HepG2 (cell line): ENCODE data around the gene OBI1. TPM values are rescaled to one million over a fixed set of nuclear protein-coding genes. Genes with fewer than 3 reads are reported as not detected.

Experiments used
- ATAC-seq: fragments of 200-7000 bp; cut with Tn5 transposase; 3 replicates; pipeline ENCODE4 v1.9.1; 2020; ENCODE audit warnings: mild to moderate bottlenecking, moderate library complexity
- BruUV-seq: library from RNA; stranded (reverse); fragments of 400-500 nt; replicated peaks from 2 replicates; lab custom pipeline; 2021; lab: Mats Ljungman, UMichigan
- CTCF ChIA-PET: fragments of 300-600 bp; formaldehyde crosslinking; extraction: SDS; loops from one replicate; lab custom pipeline; 2021; ENCODE audit warnings: low total read pairs, inconsistent platforms, low intra/inter-chr PET ratio; lab: Yijun Ruan, JAX
- POLR2A ChIA-PET: fragments of 350-600 bp; sonication (Branson Sonifier 250); formaldehyde crosslinking; loops from one replicate; lab custom pipeline; 2020; ENCODE audit warnings: antibody characterized with exemption, inconsistent platforms; lab: Yijun Ruan, JAX
- DNase-seq: peaks from one replicate; pipeline ENCODE4 v3.0.0-alpha.2; 2015; ENCODE audit warnings: low spot score
- FAIRE-seq: peaks from 3 replicates; lab custom pipeline; 2011; peaks lifted over from hg19 to GRCh38; lab: Jason Lieb, UNC
- H2AFZ ChIP-seq: one replicate; pipeline ENCODE4 v1.6.1; 2011; ENCODE audit warnings: low read length, inconsistent platforms
- H3K27ac ChIP-seq: fragments of 300-600 bp; 3 replicates; pipeline ENCODE4 v1.8.0; 2011; ENCODE audit warnings: mixed run types, mild to moderate bottlenecking, mixed read lengths, low read length, inconsistent platforms; ENCODE audit not compliant: insufficient read depth; ENCODE audit errors: extremely low read length
- H3K27me3 ChIP-seq, 2 experiments: fragments of 200-600 bp in 1 of 2; 2 replicates in 1 of 2; 3 replicates in 1 of 2; pipeline versions ENCODE4 v1.6.0 to v1.8.0; 2011; ENCODE audit warnings: low read length in 2 of 2, mild to moderate bottlenecking in 2 of 2, moderate library complexity in 2 of 2, inconsistent platforms in 1 of 2; ENCODE audit not compliant: insufficient read depth in 2 of 2, control insufficient read depth in 1 of 2
- H3K36me3 ChIP-seq, 2 experiments: fragments of 200-600 bp in 1 of 2; replicated peaks in 1 of 2; 2 replicates in 1 of 2; 3 replicates in 1 of 2; pipeline versions ENCODE4 v1.5.1 to v1.8.0; 2011; ENCODE audit warnings: low read length in 2 of 2, inconsistent platforms in 1 of 2; ENCODE audit not compliant: insufficient read depth in 2 of 2, control insufficient read depth in 1 of 2
- H3K4me1 ChIP-seq: 2 replicates; pipeline ENCODE4 v1.5.1; 2012; ENCODE audit warnings: low read length, inconsistent platforms; ENCODE audit not compliant: insufficient read depth
- H3K4me2 ChIP-seq: 2 replicates; pipeline ENCODE4 v1.6.0; 2011; ENCODE audit warnings: low read depth, low read length, inconsistent platforms
- H3K4me3 ChIP-seq, 3 experiments: fragments of 200-600 bp in 1 of 3; sonication (generic), shearing (Covaris generic) in 1 of 3; replicated peaks in 1 of 3; 2 replicates each; pipeline ENCODE4 v1.5.1; 2011 to 2016; ENCODE audit warnings: low read length in 3 of 3, inconsistent platforms in 2 of 3, low read depth in 2 of 3, mild to moderate bottlenecking in 2 of 3, control low read depth in 1 of 3, mixed read lengths in 1 of 3; ENCODE audit not compliant: insufficient read depth in 1 of 3
- H3K79me2 ChIP-seq: one replicate; pipeline ENCODE4 v1.6.1; 2011; ENCODE audit warnings: low read length, inconsistent platforms; ENCODE audit not compliant: insufficient read depth
- H3K9ac ChIP-seq: 2 replicates; pipeline ENCODE4 v1.6.0; 2011; ENCODE audit warnings: mild to moderate bottlenecking, low read depth, low read length, inconsistent platforms; ENCODE audit not compliant: insufficient read depth
- H3K9me3 ChIP-seq: 2 replicates; pipeline ENCODE4 v1.5.1; 2012; ENCODE audit warnings: mild to moderate bottlenecking, low read length
- H4K20me1 ChIP-seq: 2 replicates; pipeline ENCODE4 v1.6.0; 2011; ENCODE audit warnings: inconsistent platforms, mild to moderate bottlenecking, low read length, moderate library complexity; ENCODE audit not compliant: insufficient read depth
- AGO1 ChIP-seq: fragments of 200-400 bp; formaldehyde crosslinking; IDR thresholded peaks from 2 replicates; pipeline ENCODE4 v1.6.1; 2017; ENCODE audit warnings: mild to moderate bottlenecking, low read depth, low read length, moderate library complexity; ENCODE audit not compliant: poor library complexity, severe bottlenecking
- BORCS8-MEF2B ChIP-seq: sonication (generic); formaldehyde crosslinking; IDR thresholded peaks from 2 replicates; pipeline ENCODE4 v1.8.0; 2022; ENCODE audit warnings: mild to moderate bottlenecking, missing genetic modification reagents
- FOXA1 ChIP-seq, 2 experiments: fragments of 450-650 bp in 1 of 2; sonication (generic) in 1 of 2; formaldehyde crosslinking in 1 of 2; IDR thresholded peaks; 2 replicates each; pipeline versions ENCODE4 v1.4.0 to v1.6.1; 2016 to 2020; ENCODE audit warnings: missing genetic modification reagents in 1 of 2
- HMGXB3 ChIP-seq: sonication (generic); formaldehyde crosslinking; IDR thresholded peaks from 2 replicates; pipeline ENCODE4 v1.4.0; 2020; ENCODE audit warnings: missing genetic modification reagents, borderline replicate concordance
- NR1H2 ChIP-seq: sonication (generic); formaldehyde crosslinking; IDR thresholded peaks from 2 replicates; pipeline ENCODE4 v1.8.1; 2022; ENCODE audit warnings: low read depth, missing genetic modification reagents, borderline replicate concordance
- REXO4 ChIP-seq: sonication (generic); formaldehyde crosslinking; IDR thresholded peaks from 2 replicates; pipeline ENCODE4 v1.8.0; 2022; ENCODE audit warnings: missing genetic modification reagents, mild to moderate bottlenecking, borderline replicate concordance
- SCMH1 ChIP-seq: sonication (generic); formaldehyde crosslinking; IDR thresholded peaks from 2 replicates; pipeline ENCODE4 v1.9.0; 2021; ENCODE audit warnings: missing genetic modification reagents, mild to moderate bottlenecking, borderline replicate concordance
- TFDP2 ChIP-seq: sonication (generic); formaldehyde crosslinking; IDR thresholded peaks from 2 replicates; pipeline ENCODE4 v1.4.0; 2020; ENCODE audit warnings: missing genetic modification reagents
- THYN1 ChIP-seq: sonication (generic); formaldehyde crosslinking; IDR thresholded peaks from 2 replicates; pipeline ENCODE4 v1.8.1; 2023; ENCODE audit warnings: low read depth, mild to moderate bottlenecking, moderate library complexity, missing genetic modification reagents, borderline replicate concordance
- ZNF160 ChIP-seq: sonication (generic); formaldehyde crosslinking; IDR thresholded peaks from 2 replicates; pipeline ENCODE4 v1.8.0; 2022; ENCODE audit warnings: mild to moderate bottlenecking, inconsistent platforms, missing genetic modification reagents
- ZNF780A ChIP-seq: sonication (generic); formaldehyde crosslinking; IDR thresholded peaks from 2 replicates; pipeline ENCODE4 v1.8.0; 2022; ENCODE audit warnings: mild to moderate bottlenecking, missing genetic modification reagents, moderate library complexity
- ZNF83 ChIP-seq: sonication (generic); formaldehyde crosslinking; IDR thresholded peaks from 2 replicates; pipeline ENCODE4 v1.4.0; 2020; ENCODE audit warnings: missing genetic modification reagents, mild to moderate bottlenecking, borderline replicate concordance
- WGBS: methylation state at CpG from one replicate; pipeline ENCODE4 v1.1.6; 2017; ENCODE audit warnings: low lambda C conversion rate; 5-methylcytosine and 5-hydroxymethylcytosine counted together
- in situ Hi-C: cut with HindIII; loops from 2 replicates; pipeline ENCODE4 v1.10.0; 2017; ENCODE audit warnings: low pct_unique_long_range_greater_than_20kb; ENCODE audit not compliant: extremely low pct_ligation_motif_present
- intact Hi-C: fragments of 100-400 bp; cut with micrococcal nuclease; formaldehyde crosslinking; loops from one replicate; pipeline ENCODE4 v1.10.0; 2022; ENCODE audit not compliant: unreplicated experiment
- polyA plus RNA-seq, 8 experiments: library from polyadenylated mRNA; depleted of rRNA in 3 of 8; stranded (reverse) in 7 of 8; unstranded in 1 of 8; fragments of >200 nt; fragmentation: Illumina TruSeq in 4 of 8; extraction: Trizol in 4 of 8; gene quantifications; 2 replicates each; pipeline versions ENCODE4 v1.2.1 to v1.2.3, GENCODE V29; 2011 to 2016; ENCODE audit warnings: low read depth in 4 of 8, missing spikeins in 1 of 8, mixed read lengths in 1 of 8; ENCODE audit not compliant: insufficient read depth in 1 of 8
- total RNA-seq, 5 experiments: library from RNA; depleted of rRNA; stranded (reverse); fragments of >200 nt; fragmentation: Illumina TruSeq; extraction: Trizol; gene quantifications; 2 replicates each; pipeline ENCODE4 v1.2.3, GENCODE V29; 2016; ENCODE audit warnings: low read depth in 1 of 5

OBI1 gene
- total and polyA plus RNA-seq, 2 of the 13 experiments (the other 11 are each of a cell fraction or from before 2014, with no cell fraction given), result 7.8 to 23.5 TPM

GRCh38 chr13:78675112-78675511 lies 16.2 kb upstream of the OBI1 start (continued):
- no peak for TF ChIP-seq NR1H2 (CRISPR knock-in tag)
- TF ChIP-seq, all 625 proteins: peak for 0

- FAIRE-seq, result no peak
- in situ Hi-C loops, result no loop called here
- Histone ChIP-seq H4K20me1 (no peaks in the 10 kb centered on the region), H3K4me2 (no peak overlapping the region), H3K4me1 (no peaks in the 10 kb centered on the region), H3K36me3 (no peaks in the 10 kb centered on the region), H3K9me3 (no peaks in the 10 kb centered on the region), H3K27me3 (no peaks in the 10 kb centered on the region; a peak in 1 of 5 replicates), H3K79me2 (no peaks in the 10 kb centered on the region), H3K9ac (no peak overlapping the region), H3K27ac (no peak overlapping the region), H2AFZ (no peak overlapping the region), H3K4me3 (no peak overlapping the region)
- ATAC-seq, result no peak
- POLR2A ChIA-PET, result no interaction called here
- no peak for DNase-seq
- 0% methylated on average over 1 of the region's 1 CpG for whole genome bisulfite sequencing
- no TSS peak for BruUV-seq
- CTCF ChIA-PET, result no interaction called here
- intact Hi-C loops, result no loop called here
- TF ChIP-seq ZNF780A (CRISPR knock-in tag) (no peak), ZNF83 (CRISPR knock-in tag) (no peak), TFDP2 (CRISPR knock-in tag) (no peak), FOXA1 (IDR thresholded peaks at IDR 0.05) (no peak), FOXA1 (CRISPR knock-in tag; IDR thresholded peaks at IDR 0.05) (no peak), HMGXB3 (CRISPR knock-in tag) (no peak), SCMH1 (CRISPR knock-in tag) (no peak), THYN1 (CRISPR knock-in tag) (no peak), REXO4 (CRISPR knock-in tag) (no peak), BORCS8-MEF2B (CRISPR knock-in tag) (no peak), ZNF160 (CRISPR knock-in tag) (no peak), AGO1 (no peak)
Measured at GRCh38 chr13:78674638-78675037, 15.7 kb upstream of the OBI1 start.
